ENCODE data around the gene USP53. TPM values are rescaled to one million over a fixed set of nuclear protein-coding genes. Genes with fewer than 3 reads are reported as not detected.
A peak's percentile ranks its signal among the peaks of the same experiment; 100 is the strongest.

Gene USP53
- total and polyA plus RNA-seq, 9 of the 15 experiments (the other 6 are each of a cell fraction or from before 2014, with no cell fraction given) = 2.9 to 9.6 (median 8.3) TPM

DNA sequence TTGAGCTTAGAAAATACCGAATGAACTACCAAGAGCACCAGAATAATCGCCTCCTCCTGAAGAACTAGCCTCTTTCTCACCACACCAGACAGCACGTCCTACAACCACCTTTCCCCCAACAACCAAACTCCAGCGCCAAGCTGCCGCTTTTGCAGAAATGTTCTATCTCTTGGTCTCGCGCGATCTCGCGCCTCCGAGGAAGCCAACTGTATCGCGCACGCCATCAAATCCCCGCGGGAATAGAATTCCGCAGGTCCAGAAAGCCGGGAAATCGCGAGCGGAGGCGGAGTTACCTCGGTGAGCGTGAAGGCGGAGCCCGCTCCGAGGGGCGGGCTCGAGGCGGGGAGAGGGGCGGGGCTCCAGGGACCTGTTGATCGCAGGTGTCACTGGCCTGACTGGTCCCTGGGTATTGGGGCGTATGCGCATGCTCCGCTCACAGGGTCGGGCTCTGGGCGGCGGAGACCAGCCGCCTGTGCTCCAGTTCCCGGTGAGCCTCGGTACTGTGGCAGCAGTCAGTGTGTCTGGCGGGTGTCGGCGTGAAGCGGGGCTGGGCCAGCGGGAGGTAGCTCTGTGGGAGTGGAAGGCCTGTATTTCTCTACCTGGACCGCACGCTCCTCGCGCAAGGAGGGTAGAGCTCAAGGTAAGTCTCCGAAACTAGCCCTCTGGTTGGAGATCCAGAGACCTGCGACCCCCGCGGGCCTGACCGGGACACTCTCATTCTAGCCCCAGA lies at the start of gene USP53 (continued):
- TF ChIP-seq TAF7 (tag; IDR thresholded peaks at IDR 0.05) = peak; percentile 82
- TF ChIP-seq MYC (IDR thresholded peaks at IDR 0.05; ENCODE audit: low read depth, low read length) = peak; percentile 59; the same call in 1 of the 2 replicates
- TF ChIP-seq MYC (CRISPR knock-in tag; IDR thresholded peaks at IDR 0.05; ENCODE audit: borderline replicate concordance, low read depth) = peak; percentile 28; the same call in 1 of the 2 replicates
- TF ChIP-seq, protein P1, sequence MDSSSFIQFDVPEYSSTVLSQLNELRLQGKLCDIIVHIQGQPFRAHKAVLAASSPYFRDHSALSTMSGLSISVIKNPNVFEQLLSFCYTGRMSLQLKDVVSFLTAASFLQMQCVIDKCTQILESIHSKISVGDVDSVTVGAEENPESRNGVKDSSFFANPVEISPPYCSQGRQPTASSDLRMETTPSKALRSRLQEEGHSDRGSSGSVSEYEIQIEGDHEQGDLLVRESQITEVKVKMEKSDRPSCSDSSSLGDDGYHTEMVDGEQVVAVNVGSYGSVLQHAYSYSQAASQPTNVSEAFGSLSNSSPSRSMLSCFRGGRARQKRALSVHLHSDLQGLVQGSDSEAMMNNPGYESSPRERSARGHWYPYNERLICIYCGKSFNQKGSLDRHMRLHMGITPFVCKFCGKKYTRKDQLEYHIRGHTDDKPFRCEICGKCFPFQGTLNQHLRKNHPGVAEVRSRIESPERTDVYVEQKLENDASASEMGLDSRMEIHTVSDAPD (CRISPR knock-in tag; IDR thresholded peaks at IDR 0.05) = no peak
- TF ChIP-seq KAT2B (IDR thresholded peaks at IDR 0.05; ENCODE audit: low read depth, low read length) = no peak
- no peak for TF ChIP-seq ZNF436 (CRISPR knock-in tag; IDR thresholded peaks at IDR 0.05)
- TF ChIP-seq ZNF239 (CRISPR knock-in tag; IDR thresholded peaks at IDR 0.05) = no peak
- no peak for TF ChIP-seq SETDB1 (IDR thresholded peaks at IDR 0.05; ENCODE audit: low read length)
- no peak for TF ChIP-seq E2F3 (CRISPR knock-in tag; IDR thresholded peaks at IDR 0.05)
- TF ChIP-seq ZNF561 (CRISPR knock-in tag; conservative IDR thresholded peaks at IDR 0.05) = no peak
- no peak for TF ChIP-seq TGIF2 (CRISPR knock-in tag; IDR thresholded peaks at IDR 0.05)
- no peak for TF ChIP-seq JUNB (CRISPR knock-in tag; conservative IDR thresholded peaks at IDR 0.05)
- no peak for TF ChIP-seq TSC22D4 (tag; IDR thresholded peaks at IDR 0.05)
- TF ChIP-seq, protein P2, sequence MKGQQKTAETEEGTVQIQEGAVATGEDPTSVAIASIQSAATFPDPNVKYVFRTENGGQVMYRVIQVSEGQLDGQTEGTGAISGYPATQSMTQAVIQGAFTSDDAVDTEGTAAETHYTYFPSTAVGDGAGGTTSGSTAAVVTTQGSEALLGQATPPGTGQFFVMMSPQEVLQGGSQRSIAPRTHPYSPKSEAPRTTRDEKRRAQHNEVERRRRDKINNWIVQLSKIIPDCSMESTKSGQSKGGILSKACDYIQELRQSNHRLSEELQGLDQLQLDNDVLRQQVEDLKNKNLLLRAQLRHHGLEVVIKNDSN (CRISPR knock-in tag; IDR thresholded peaks at IDR 0.05) = no peak
- TF ChIP-seq RBM34 (IDR thresholded peaks at IDR 0.05; ENCODE audit: borderline replicate concordance, insufficient read depth, low read length) = no peak
- TF ChIP-seq KAT8 (IDR thresholded peaks at IDR 0.05; ENCODE audit: low read depth) = no peak
- TF ChIP-seq, protein P3, sequence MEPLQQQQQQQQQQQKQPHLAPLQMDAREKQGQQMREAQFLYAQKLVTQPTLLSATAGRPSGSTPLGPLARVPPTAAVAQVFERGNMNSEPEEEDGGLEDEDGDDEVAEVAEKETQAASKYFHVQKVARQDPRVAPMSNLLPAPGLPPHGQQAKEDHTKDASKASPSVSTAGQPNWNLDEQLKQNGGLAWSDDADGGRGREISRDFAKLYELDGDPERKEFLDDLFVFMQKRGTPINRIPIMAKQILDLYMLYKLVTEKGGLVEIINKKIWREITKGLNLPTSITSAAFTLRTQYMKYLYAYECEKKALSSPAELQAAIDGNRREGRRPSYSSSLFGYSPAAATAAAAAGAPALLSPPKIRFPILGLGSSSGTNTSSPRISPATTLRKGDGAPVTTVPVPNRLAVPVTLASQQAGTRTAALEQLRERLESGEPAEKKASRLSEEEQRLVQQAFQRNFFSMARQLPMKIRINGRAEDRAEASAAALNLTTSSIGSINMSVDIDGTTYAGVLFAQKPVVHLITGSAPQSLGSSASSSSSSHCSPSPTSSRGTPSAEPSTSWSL (CRISPR knock-in tag; IDR thresholded peaks at IDR 0.05; ENCODE audit: borderline replicate concordance) = no peak
- no peak for TF ChIP-seq NFE2L1 (tag; IDR thresholded peaks at IDR 0.05; ENCODE audit: borderline replicate concordance, low read depth)
- TF ChIP-seq ZNF699 (CRISPR knock-in tag; IDR thresholded peaks at IDR 0.05; ENCODE audit: insufficient replicate concordance) = no peak
- TF ChIP-seq, protein P4, sequence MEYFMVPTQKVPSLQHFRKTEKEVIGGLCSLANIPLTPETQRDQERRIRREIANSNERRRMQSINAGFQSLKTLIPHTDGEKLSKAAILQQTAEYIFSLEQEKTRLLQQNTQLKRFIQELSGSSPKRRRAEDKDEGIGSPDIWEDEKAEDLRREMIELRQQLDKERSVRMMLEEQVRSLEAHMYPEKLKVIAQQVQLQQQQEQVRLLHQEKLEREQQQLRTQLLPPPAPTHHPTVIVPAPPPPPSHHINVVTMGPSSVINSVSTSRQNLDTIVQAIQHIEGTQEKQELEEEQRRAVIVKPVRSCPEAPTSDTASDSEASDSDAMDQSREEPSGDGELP (CRISPR knock-in tag; IDR thresholded peaks at IDR 0.05; ENCODE audit: borderline replicate concordance) = peak; percentile 70
- TF ChIP-seq, protein P5, sequence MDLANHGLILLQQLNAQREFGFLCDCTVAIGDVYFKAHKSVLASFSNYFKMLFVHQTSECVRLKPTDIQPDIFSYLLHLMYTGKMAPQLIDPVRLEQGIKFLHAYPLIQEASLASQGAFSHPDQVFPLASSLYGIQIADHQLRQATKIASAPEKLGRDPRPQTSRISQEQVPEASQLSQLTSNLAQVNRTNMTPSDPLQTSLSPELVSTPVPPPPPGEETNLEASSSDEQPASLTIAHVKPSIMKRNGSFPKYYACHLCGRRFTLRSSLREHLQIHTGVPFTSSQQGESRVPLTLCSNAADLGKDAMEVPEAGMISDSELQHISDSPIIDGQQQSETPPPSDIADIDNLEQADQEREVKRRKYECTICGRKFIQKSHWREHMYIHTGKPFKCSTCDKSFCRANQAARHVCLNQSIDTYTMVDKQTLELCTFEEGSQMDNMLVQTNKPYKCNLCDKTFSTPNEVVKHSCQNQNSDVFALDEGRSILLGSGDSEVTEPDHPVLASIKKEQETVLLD (IDR thresholded peaks at IDR 0.05) = no peak; the same call in 1 of the 2 replicates
- TF ChIP-seq MED1 (CRISPR knock-in tag; IDR thresholded peaks at IDR 0.05; ENCODE audit: borderline replicate concordance) = no peak
- no peak for TF ChIP-seq PCBP2 (IDR thresholded peaks at IDR 0.05; ENCODE audit: low read depth, low read length, poor library complexity, severe bottlenecking)
